Fibroblast of skin of left quadriceps (primary cell): ENCODE data around the gene MED15.
"Not testable (repeated sequence)": the region's sequence is repeated elsewhere in the genome, so short reads cannot be mapped to it uniquely, and the experiment has no call there.

ENCODE experiments used
- DNase-seq, 2 experiments: peaks; one replicate each; pipeline ENCODE4 v3.0.0-alpha.2; 2013; ENCODE audit warnings: low read depth in 2 of 2

Gene MED15

DNA sequence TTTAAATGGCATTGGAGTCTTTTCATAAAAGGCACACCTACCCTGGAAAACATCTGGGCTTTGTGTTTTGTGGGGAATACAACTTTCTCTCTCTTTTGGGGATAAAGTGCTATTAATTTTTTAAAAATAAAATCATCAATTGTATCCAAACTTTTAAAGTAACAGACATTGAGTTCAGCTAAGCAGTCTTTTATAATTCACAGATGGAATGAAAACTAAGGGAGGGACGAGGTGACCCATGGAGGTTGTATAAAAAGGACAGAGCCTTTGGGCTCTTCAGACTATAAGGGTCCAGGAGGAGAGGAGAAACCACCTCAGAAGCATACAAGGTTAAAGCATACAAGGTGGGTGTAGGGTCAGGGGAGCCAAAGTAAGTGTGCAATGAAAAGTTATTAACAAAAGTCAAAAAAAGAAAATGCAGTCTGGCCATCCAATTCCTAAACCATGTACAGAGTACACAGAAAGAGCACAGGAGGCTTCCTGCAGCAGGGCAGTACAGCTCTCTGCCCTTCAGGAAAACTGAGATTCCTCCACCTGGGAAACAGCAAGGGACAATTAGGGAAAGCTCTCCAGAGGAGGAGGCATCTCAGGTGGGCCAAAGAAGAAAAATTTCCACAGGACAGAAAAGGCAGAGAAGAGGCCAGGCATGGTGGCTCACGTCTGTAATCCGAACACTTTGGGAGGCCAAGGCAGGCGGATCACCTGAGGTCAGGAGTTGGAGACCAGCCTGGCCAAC lies 22.3 kb upstream of the MED15 start:
- no peak for DNase-seq

GRCh38 chr22:20486229-20486628 lies 21.2 kb upstream of the MED15 start:
- no peak for DNase-seq

DNA sequence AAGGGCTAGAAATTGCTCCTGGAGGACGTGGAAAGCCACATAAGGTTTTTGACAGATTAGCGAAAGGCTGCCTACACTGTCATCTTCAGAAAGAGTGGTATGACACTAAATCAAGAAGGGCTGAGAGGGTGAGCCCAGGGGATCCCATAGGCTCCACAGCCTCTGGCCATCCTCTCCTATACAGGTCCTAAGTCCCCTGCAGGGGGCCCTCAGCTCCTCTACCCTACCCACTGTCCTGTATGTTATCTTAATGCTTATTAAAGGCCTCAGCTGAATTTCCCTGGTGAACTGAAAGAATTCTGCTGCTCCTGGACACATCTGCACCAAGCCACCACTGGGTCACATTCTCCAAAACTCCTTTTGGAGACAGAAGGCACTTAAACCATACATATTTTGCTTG lies 19.7 kb upstream of the MED15 start:
- no peak for DNase-seq

DNA sequence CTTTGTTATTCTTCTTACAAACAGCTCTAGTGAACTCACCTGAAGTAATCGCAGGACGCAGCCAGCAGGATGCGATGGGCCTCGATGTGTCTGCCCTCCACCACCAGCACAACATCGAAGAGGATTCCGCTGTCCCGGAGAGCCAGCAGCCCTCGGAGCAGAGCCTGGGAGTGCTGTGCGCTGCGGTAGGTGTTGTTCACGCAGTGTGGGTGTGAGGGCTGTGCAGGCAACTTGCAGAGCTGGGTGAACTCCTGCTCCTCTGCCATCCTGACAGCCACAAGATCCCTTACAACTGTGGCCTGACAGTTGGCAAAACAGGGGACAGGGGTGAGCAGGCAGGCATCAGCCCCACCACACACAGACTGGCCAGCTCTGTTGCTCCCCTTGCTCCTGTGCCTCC lies 18.5 kb upstream of the MED15 start:
- DNase-seq = no peak

GRCh38 chr22:20490183-20490940 lies 17.0 kb upstream of the MED15 start:
- DNase-seq = no peak

DNA sequence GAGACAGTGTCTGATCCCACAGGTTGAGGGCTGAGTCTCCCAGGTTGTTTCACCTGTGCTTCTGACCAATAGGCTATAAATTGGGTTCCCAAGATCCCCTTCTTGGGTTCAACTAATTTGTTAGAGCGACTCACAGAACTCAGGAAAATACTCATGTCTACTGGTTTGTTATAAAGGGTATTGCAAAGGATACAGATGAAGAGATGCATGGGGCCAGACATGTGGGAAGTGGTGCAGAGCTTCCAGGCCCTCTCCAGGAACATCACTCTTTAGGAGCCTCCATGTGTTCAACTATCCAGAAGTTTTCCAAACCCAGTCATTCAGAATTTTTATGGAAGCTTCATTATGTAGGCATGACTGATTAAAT lies 16.5 kb upstream of the MED15 start:
- no peak for DNase-seq

GRCh38 chr22:20491346-20491745 lies 16.1 kb upstream of the MED15 start:
- DNase-seq = no peak

- DNase-seq = no peak
Measured at GRCh38 chr22:20494978-20495860, 12.2 kb upstream of the MED15 start, which contains the start of gene KLHL22. TSS of gene KLHL22 (minus strand) at chr22:20495795. CDS start at chr22:20489211, 6,584 bp downstream.

GRCh38 chr22:20495861-20496681 lies 11.3 kb upstream of the MED15 start:
- peak; percentile 69 to 71 for DNase-seq

GRCh38 chr22:20497426-20497825 lies 10.0 kb upstream of the MED15 start:
- no peak for DNase-seq

DNA sequence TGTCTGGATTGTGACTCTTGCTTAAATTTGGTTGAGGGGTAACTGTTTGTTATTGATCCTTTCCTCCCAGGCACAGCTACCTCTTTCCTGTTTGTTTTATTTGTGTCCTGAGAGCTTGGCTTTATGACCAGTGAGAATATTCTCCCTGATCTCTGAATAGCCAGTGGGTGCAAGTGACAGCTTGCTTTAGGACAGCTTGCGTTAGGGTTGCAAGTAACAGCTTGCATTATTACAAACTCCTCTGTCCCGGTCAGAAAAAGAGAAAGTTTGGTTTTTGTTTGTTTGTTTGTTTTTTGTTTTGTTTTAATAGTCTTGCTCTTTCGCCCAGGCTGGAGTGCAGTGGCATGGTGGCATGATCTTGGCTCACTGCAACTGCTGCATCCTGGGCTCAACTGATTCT lies 8.5 kb upstream of the MED15 start:
- no peak for DNase-seq

DNA sequence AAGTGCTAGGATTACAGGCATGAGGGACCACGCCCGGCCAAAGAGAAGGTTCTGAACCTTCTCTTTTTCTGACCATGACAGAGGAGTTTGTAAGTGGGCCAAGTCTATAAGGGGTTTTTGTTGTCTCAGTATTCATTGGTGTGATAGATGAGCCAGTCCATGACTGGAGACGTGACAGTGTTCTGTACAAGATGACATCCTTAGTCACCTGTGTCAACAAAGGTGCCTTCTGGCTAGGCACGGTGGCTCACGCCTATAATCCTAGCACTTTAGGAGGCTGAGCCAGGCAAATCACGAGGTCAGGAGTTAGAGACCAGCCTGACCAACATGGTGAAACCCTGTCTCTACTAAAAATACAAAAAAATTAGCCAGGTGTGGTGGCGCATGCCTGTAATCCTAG lies 7.6 kb upstream of the MED15 start:
- no peak for DNase-seq

- DNase-seq = no peak
Measured at GRCh38 chr22:20503816-20504215, 3.6 kb upstream of the MED15 start.

GRCh38 chr22:20504293-20504922 lies 3.0 kb upstream of the MED15 start:
- peak; percentile 48 to 51 for DNase-seq

DNA sequence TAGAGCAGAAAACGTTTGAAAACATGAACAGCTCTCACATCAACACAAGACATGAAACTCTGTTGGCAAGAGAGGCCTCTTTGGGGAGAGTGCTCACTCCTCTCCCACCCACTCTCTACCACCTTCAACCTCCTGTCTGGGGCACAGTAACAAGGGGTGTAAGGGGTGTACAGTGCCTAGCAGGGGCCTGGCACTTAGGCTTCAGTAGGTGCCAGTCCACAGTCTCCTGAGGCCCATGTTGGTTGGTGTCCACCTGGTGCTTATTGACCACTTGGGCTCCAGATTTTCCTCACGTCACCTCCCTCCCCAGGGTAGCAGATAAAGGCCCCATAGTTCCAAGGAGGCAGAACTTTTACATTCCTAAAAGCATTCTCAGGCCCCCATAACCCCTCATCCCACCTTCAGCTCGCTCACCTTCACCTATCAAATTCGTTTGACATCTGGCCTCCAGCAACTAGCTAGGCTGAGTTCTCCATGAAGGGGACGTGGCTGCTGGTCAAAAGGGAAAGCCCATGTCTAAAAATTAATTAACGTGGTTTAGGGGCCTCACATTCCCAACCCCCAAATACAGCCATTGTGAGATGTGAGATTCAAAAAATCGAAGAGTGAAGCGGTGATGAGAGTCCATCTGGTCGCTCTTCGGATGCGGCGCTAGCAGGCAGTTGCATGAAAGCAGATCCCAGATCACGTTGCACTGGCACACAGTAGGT lies 712 bp upstream of the MED15 start:
- DNase-seq = no peak

- not testable (repeated sequence) for DNase-seq
Measured at GRCh38 chr22:20508067-20508755, 801 bp downstream of the MED15 start.

GRCh38 chr22:20508815-20509271 lies 1.4 kb downstream of the MED15 start:
- no peak for DNase-seq

DNA sequence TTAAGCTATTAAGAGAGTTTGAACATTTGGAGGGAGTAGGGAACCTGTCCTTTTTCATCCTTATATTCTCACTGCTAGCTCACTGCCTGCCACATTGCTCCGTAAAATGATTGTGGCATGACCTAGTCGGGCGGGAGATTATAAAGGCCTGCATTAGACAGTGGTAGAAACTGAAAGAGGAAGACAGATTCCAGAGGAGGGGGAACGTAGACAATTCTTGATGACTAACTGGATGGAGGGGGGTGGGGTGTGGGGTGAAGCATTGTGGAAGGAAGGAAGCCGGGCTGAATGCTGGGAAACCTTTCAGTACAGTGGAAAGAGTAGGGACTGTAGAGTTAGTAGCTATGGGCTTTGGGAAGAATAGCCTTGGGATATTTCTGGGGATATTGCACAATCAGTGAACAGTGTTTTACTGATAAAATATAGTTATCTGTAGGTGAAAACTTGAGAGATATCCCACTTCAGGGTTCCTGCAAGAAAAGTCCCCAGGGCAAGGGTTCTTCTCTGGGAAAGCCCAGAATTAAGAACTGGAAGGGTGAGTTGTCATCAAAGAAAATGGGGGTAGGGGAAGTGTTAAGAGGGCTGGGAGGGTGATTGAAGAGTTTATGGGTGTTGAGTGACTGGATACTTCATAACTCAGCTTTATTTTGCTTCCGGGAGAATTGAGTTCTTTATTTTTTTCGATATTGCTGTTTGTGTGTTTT lies 2.1 kb downstream of the MED15 start:
- peak; percentile 83 to 86 for DNase-seq
